Left lung (tissue), 10 donors: ENCODE data around the gene FTHL17. TPM values are rescaled to one million over a fixed set of nuclear protein-coding genes. Genes with fewer than 3 reads are reported as not detected.

Source experiments
- ATAC-seq: fragments of 200-7000 bp; cut with Tn5 transposase; one replicate; pipeline ENCODE4 v1.9.1; 2020; ENCODE audit warnings: moderate library complexity
- DNase-seq, 4 donors: peaks; one replicate each; pipeline ENCODE4 v3.0.0-alpha.2; 2013 to 2020
- H3K27ac ChIP-seq, 2 donors: fragments of 200-600 bp; sonication (generic) in 1 of 2; one replicate each; pipeline versions ENCODE4 v1.5.0 to v1.8.0; 2020 to 2021
- H3K27me3 ChIP-seq, 2 donors: fragments of 200-600 bp; sonication (generic) in 1 of 2; one replicate each; pipeline versions ENCODE4 v1.5.0 to v1.8.0; 2020 to 2021
- H3K36me3 ChIP-seq, 2 donors: fragments of 200-600 bp; sonication (generic) in 1 of 2; one replicate each; pipeline versions ENCODE4 v1.5.0 to v1.8.0; 2020 to 2021
- H3K4me1 ChIP-seq, 2 donors: fragments of 200-600 bp; one replicate each; pipeline ENCODE4 v1.8.0; 2021
- H3K4me3 ChIP-seq, 2 donors: fragments of 200-600 bp; sonication (generic) in 1 of 2; one replicate each; pipeline versions ENCODE4 v1.5.0 to v1.8.0; 2020 to 2021; ENCODE audit warnings: mild to moderate bottlenecking in 1 of 2
- H3K9me3 ChIP-seq, 2 donors: fragments of 200-600 bp; sonication (generic) in 1 of 2; one replicate each; pipeline versions ENCODE4 v1.5.0 to v1.8.0; 2020 to 2021
- intact Hi-C, 2 donors: fragments of 100-400 bp; cut with DNase I; formaldehyde crosslinking; loops; one replicate each; pipeline versions ENCODE4 v1.11.2 to v1.14.2; 2022
- polyA plus RNA-seq, 6 donors: library from polyadenylated mRNA; unstranded; fragments of 120-200 nt; gene quantifications; one replicate each; pipeline ENCODE4 v1.2.1, GENCODE V29; 2013; ENCODE audit not compliant: insufficient read length in 6 of 6
- total RNA-seq, 2 donors: library from RNA; stranded (reverse); fragmentation: NEBNext Ultra II Directional; extraction: Animal tissue kit (Norgen Biotek cat#: 25700); gene quantifications; one replicate each; pipeline ENCODE4 v1.2.1, GENCODE V29; 2021
- TF ChIP-seq, protein P1 (sequence below), 2 donors: fragments of 200-600 bp; sonication (generic) in 1 of 2; IDR thresholded peaks; one replicate each; pipeline versions ENCODE4 v1.5.0 to v1.8.0; 2021; ENCODE audit warnings: antibody characterized with exemption in 2 of 2
- donor health status: DM: no; HTN: yes; CAD: no.
- donor health status: DM: no; HTN: no; CAD: no.

Gene FTHL17
- total and polyA plus RNA-seq, 8 donors: not detected

DNA sequence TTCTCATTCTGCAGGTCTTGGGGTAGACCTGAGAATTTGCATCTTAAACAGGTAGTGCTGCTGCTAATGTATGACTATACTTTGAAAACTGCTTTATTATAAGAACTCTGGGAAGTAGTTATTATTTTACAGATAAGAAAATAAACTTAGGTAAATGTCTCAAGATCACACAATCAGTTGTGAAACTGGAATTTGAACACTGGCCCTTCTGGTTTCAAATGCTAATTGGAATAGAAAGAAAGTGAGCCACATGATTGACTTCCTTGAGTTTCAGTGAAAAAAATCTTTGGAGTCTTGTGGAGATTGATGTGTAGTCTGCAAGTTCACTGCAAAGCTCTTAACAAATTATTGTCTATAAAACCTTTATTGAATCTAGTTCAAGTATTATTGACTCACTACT lies 44.5 kb downstream of the FTHL17 start:
- Histone ChIP-seq H3K36me3 (no peaks in the 10 kb centered on the region), H3K4me1 (no peaks in the 10 kb centered on the region), H3K4me3 (no peak overlapping the region), H3K27ac (no peak overlapping the region), H3K27me3 (peaks cover 0 to 3% of the 10 kb centered on the region in 2 donors), H3K9me3 (no peaks in the 10 kb centered on the region)
- TF ChIP-seq, protein P1, sequence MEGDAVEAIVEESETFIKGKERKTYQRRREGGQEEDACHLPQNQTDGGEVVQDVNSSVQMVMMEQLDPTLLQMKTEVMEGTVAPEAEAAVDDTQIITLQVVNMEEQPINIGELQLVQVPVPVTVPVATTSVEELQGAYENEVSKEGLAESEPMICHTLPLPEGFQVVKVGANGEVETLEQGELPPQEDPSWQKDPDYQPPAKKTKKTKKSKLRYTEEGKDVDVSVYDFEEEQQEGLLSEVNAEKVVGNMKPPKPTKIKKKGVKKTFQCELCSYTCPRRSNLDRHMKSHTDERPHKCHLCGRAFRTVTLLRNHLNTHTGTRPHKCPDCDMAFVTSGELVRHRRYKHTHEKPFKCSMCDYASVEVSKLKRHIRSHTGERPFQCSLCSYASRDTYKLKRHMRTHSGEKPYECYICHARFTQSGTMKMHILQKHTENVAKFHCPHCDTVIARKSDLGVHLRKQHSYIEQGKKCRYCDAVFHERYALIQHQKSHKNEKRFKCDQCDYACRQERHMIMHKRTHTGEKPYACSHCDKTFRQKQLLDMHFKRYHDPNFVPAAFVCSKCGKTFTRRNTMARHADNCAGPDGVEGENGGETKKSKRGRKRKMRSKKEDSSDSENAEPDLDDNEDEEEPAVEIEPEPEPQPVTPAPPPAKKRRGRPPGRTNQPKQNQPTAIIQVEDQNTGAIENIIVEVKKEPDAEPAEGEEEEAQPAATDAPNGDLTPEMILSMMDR (IDR thresholded peaks at IDR 0.05): no peak
- intact Hi-C loops: no loop called here
- DNase-seq: no peak
- no peak for ATAC-seq

DNA sequence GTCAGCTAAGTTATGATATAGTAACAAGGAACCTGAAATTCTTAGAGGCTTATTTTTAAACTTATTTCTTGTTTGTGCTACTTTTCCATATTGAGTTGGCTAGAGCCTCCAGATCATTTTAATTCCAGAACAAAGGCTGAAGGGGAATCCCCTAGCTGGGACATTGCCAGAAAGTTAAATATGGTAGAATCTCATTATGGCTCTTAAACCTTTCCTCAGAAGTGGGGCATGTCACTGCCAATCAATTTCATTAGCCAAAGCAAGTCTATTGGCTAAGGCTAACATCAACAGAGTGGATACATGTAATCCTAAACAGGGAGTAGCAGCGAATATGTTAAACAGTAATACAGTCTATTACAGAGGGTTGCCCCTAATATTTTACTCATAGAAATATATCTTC lies 47.0 kb downstream of the FTHL17 start:
- no peak overlapping the region for H3K27ac ChIP-seq
- H3K36me3 ChIP-seq: no peaks in the 10 kb centered on the region
- no peaks in the 10 kb centered on the region for H3K4me1 ChIP-seq
- H3K9me3 ChIP-seq: no peaks in the 10 kb centered on the region
- intact Hi-C loops: no loop called here
- DNase-seq (no peak), ATAC-seq (no peak)
- H3K27me3 ChIP-seq: no peaks in the 10 kb centered on the region
- no peak overlapping the region for H3K4me3 ChIP-seq
- TF ChIP-seq, protein P1 (IDR thresholded peaks at IDR 0.05): no peak

DNA sequence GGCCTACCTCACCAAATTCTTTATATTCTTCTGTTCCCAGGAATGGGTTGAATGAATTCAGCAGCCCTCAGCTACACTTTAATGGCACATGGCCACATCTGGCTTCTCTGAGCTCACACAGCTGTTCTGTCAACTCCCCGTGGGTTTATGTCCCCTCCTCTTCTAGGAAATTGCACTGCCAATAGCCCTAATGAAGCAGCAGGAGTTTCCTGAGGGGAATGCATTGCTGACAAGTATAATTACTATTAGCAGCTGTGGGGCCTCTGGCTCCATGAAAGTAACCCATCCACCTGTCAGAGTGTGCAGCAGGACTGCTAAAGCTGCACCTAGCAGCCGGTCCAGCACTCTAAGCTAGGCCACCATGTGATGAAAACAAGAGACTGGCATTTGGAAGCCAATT lies 50.3 kb downstream of the FTHL17 start:
- Histone ChIP-seq H3K9me3 (no peaks in the 10 kb centered on the region), H3K4me1 (no peaks in the 10 kb centered on the region), H3K27me3 (no peaks in the 10 kb centered on the region), H3K36me3 (no peaks in the 10 kb centered on the region), H3K4me3 (no peak overlapping the region), H3K27ac (no peak overlapping the region)
- TF ChIP-seq, protein P1 (IDR thresholded peaks at IDR 0.05): no peak
- ATAC-seq (no peak), DNase-seq (peak in 2 of 4 donors; percentile 51 to 55)
- intact Hi-C loops: no loop called here

Other genes starting within 250 kb of the FTHL17 start
- 10 to 100 TPM; 14.8 to 20.6 TPM for gene TAB3, start 182.8 kb downstream of the FTHL17 start, total RNA-seq
- gene TAB3, start 182.8 kb downstream of the FTHL17 start, polyA plus RNA-seq: 10 to 100 TPM; 25.8 to 31.1 (median 28.6) TPM